Heart left ventricle (tissue), 13 donors: ENCODE data around the gene GPC6.

Experiments used
- POLR2A ChIP-seq, 2 donors: fragments of 450-650 bp; IDR thresholded peaks; one replicate each; pipeline ENCODE4 v1.6.1; 2017; ENCODE audit warnings: antibody characterized with exemption in 2 of 2, mild to moderate bottlenecking in 2 of 2, moderate library complexity in 2 of 2
- TF ChIP-seq, protein P1 (sequence below), 12 donors: fragments of 200-600 bp; sonication (generic) in 4 of 12; IDR thresholded peaks; one replicate each; pipeline versions ENCODE4 v1.5.0 to v1.8.0; 2018 to 2022; ENCODE audit warnings: antibody characterized with exemption in 12 of 12, mild to moderate bottlenecking in 5 of 12
- donor health status: ischemic (EF 13 %, LVEDD 7.1; RV severe dilation, severe dysfunction).
- donor health status: DM: no; HTN: yes; CAD: no.
- donor health status: DM: no; HTN: no; CAD: no.
- donor health status: ischemic (EF 25% LVEDD 6.9; RV normal size, moderate dysfunction).
- donor health status: ischemic (EF 25% LVEDD 5.7; RV mildly dilated, moderate dysfunction).
- donor health status: ischemic (EF 35%, LVEDD 5.7; RV mildly dilated, moderate dysfunction).
- donor health status: nonischemic (EF 11% LVEDD 7.7; RV severe dilation, severe dysfunction).
- donor health status: DM: yes; HTN: yes; CAD: no.
- donor health status: PGD.
- donor health status: ischemic (EF 29% LVEDD 5.4; RV normal size, mild dysfunction).
- donor health status: nonischemic (EF 23%, LVEDD 6.1; RV moderate dilation, normal function).

DNA sequence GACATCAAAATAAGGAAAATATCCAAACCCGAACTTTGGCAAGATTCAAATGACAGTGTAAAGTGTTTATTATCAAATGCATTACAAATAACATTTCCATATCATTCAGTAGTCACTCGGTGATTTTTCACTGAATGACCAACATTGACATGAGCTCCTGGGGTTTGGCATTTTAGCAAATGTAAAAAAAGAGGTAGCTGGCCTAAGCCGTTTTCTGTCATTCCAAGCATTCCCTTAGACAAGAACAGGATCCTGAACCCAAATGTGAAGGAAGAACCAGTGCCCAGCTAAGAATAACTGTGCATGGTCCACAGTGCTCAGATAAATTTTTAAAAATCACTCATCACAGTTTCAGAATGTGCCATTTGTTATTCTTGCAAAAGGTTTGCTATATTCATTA is 327.9 kb downstream of the GPC6 start:
- TF ChIP-seq, protein P1, sequence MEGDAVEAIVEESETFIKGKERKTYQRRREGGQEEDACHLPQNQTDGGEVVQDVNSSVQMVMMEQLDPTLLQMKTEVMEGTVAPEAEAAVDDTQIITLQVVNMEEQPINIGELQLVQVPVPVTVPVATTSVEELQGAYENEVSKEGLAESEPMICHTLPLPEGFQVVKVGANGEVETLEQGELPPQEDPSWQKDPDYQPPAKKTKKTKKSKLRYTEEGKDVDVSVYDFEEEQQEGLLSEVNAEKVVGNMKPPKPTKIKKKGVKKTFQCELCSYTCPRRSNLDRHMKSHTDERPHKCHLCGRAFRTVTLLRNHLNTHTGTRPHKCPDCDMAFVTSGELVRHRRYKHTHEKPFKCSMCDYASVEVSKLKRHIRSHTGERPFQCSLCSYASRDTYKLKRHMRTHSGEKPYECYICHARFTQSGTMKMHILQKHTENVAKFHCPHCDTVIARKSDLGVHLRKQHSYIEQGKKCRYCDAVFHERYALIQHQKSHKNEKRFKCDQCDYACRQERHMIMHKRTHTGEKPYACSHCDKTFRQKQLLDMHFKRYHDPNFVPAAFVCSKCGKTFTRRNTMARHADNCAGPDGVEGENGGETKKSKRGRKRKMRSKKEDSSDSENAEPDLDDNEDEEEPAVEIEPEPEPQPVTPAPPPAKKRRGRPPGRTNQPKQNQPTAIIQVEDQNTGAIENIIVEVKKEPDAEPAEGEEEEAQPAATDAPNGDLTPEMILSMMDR (IDR thresholded peaks at IDR 0.05): no peak
- TF ChIP-seq POLR2A (IDR thresholded peaks at IDR 0.05): no peak
